ENCODE data around the gene AKNA. TPM values are rescaled to one million over a fixed set of nuclear protein-coding genes. Genes with fewer than 3 reads are reported as not detected.
A peak's percentile ranks its signal among the peaks of the same experiment; 100 is the strongest.

AKNA gene
- polyA plus RNA-seq, 1 of the 3 experiments (the other 2 are of a cell fraction): 0.84 TPM

- TF ChIP-seq CTCF (IDR thresholded peaks at IDR 0.05) (peak; percentile 14; the same call in 1 of the 2 replicates), SMC3 (IDR thresholded peaks at IDR 0.05; ENCODE audit: low read depth, low read length) (no peak), TCF12 (IDR thresholded peaks at IDR 0.05) (peak; percentile 98)
Observed at GRCh38 chr9:114285166-114285867, 102.5 kb downstream of the AKNA start (continued).

- Histone ChIP-seq H3K79me2 (ENCODE audit: insufficient read depth) (no peaks in the 10 kb centered on the region), H3K36me3 (replicated peaks in 1 of 2; ENCODE audit: control insufficient read depth in 1 of 2, insufficient read depth in 2 of 2, low read length in 1 of 2) (peaks cover 0 to 4% of the 10 kb centered on the region in 2 experiments), H3K27ac (ENCODE audit: low read depth in 2 of 2, low read length in 1 of 2) (no peak overlapping the region; a peak in 1 of 4 replicates), H3K27me3 (ENCODE audit: insufficient read depth) (no peaks in the 10 kb centered on the region), H3K4me3 (ENCODE audit: low read depth in 2 of 2, low read length in 1 of 2) (no peak overlapping the region), H3K9ac (no peak overlapping the region), H3K9me2 (no peaks in the 10 kb centered on the region), H3K4me1 (ENCODE audit: control insufficient read depth in 1 of 2, insufficient read depth in 2 of 2, low read depth in 1 of 2, low read length in 1 of 2) (peaks cover 22 to 56% of the 10 kb centered on the region in 2 experiments), H2AFZ (ENCODE audit: low read depth) (no peak overlapping the region), H4K20me1 (ENCODE audit: insufficient read depth) (no peaks in the 10 kb centered on the region), H3F3A (replicated peaks; ENCODE audit: insufficient read depth) (peaks cover 6% of the 10 kb centered on the region), H3K9me3 (no peaks in the 10 kb centered on the region), H3K4me2 (no peak overlapping the region)
- WGBS (ENCODE audit: low lambda C conversion rate): 98% methylated on average over 8 of the region's 11 CpGs
- TF ChIP-seq GATA2 (CRISPR knock-in tag; IDR thresholded peaks at IDR 0.05) (no peak), FOXJ3 (CRISPR knock-in tag; IDR thresholded peaks at IDR 0.05) (no peak), GABPA (IDR thresholded peaks at IDR 0.05; ENCODE audit: low read depth) (no peak), TAF1 (IDR thresholded peaks at IDR 0.05; ENCODE audit: borderline replicate concordance, low read depth, low read length) (no peak), TEAD4 (IDR thresholded peaks at IDR 0.05; ENCODE audit: borderline replicate concordance, insufficient read depth) (no peak), NFIC (IDR thresholded peaks at IDR 0.05; ENCODE audit: borderline replicate concordance) (no peak), RFX5 (IDR thresholded peaks at IDR 0.05; ENCODE audit: low read length) (no peak), PBX3 (IDR thresholded peaks at IDR 0.05) (no peak), CHD2 (IDR thresholded peaks at IDR 0.05; ENCODE audit: low read length, partially characterized antibody) (no peak), SIN3A (IDR thresholded peaks at IDR 0.05; ENCODE audit: borderline replicate concordance, low read depth, low read length) (no peak), ELF1 (IDR thresholded peaks at IDR 0.05) (no peak), FOXM1 (IDR thresholded peaks at IDR 0.05; ENCODE audit: low read depth) (no peak), REST (IDR thresholded peaks at IDR 0.05; ENCODE audit: low read depth, low read length) (no peak)
- TF ChIP-seq, protein P1, sequence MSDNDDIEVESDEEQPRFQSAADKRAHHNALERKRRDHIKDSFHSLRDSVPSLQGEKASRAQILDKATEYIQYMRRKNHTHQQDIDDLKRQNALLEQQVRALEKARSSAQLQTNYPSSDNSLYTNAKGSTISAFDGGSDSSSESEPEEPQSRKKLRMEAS (IDR thresholded peaks at IDR 0.05; ENCODE audit: low read depth): no peak
- TF ChIP-seq, protein P2, sequence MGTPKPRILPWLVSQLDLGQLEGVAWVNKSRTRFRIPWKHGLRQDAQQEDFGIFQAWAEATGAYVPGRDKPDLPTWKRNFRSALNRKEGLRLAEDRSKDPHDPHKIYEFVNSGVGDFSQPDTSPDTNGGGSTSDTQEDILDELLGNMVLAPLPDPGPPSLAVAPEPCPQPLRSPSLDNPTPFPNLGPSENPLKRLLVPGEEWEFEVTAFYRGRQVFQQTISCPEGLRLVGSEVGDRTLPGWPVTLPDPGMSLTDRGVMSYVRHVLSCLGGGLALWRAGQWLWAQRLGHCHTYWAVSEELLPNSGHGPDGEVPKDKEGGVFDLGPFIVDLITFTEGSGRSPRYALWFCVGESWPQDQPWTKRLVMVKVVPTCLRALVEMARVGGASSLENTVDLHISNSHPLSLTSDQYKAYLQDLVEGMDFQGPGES (IDR thresholded peaks at IDR 0.05; ENCODE audit: low read depth, low read length): no peak
- TF ChIP-seq, protein P3, sequence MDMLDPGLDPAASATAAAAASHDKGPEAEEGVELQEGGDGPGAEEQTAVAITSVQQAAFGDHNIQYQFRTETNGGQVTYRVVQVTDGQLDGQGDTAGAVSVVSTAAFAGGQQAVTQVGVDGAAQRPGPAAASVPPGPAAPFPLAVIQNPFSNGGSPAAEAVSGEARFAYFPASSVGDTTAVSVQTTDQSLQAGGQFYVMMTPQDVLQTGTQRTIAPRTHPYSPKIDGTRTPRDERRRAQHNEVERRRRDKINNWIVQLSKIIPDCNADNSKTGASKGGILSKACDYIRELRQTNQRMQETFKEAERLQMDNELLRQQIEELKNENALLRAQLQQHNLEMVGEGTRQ (IDR thresholded peaks at IDR 0.05; ENCODE audit: borderline replicate concordance, low read depth, low read length): no peak
- ChIA-PET POLR2A (interaction anchor here (0.5 kb wide), 1 partner anchor 127 kb away, joined by 3 read pairs; no protein-coding TSS in a partner anchor), CTCF (interaction anchor here (0.6 to 17.8 kb wide), 9 partner anchors 11 to 201 kb away, joined by 3 to 269 read pairs (median 5); partner anchors contain the start of gene COL27A1)
- DNase-seq: no peak
Observed at GRCh38 chr9:114284316-114285060, 103.3 kb downstream of the AKNA start.
